Panc1 (cell line): Measurements from ENCODE around the gene CLIC1. TPM values are rescaled to one million over a fixed set of nuclear protein-coding genes. Genes with fewer than 3 reads are reported as not detected.

Experiments used
- ATAC-seq: fragments of 200-7000 bp; cut with Tn5 transposase; 2 replicates; pipeline ENCODE4 v1.9.1; 2020; ENCODE audit warnings: mild to moderate bottlenecking, moderate library complexity
- BruUV-seq: library from RNA; stranded (reverse); fragments of 400-500 nt; replicated peaks from 2 replicates; lab custom pipeline; 2021; lab: Mats Ljungman, UMichigan
- CTCF ChIA-PET: fragments of 300-600 bp; sonication (Branson Sonifier 250); formaldehyde crosslinking; loops from one replicate; lab custom pipeline; 2022; ENCODE audit warnings: antibody characterized with exemption; lab: Charles Lee
- POLR2A ChIA-PET: fragments of 300-600 bp; sonication (Branson Sonifier 250); formaldehyde crosslinking; loops from one replicate; lab custom pipeline; 2022; ENCODE audit warnings: antibody characterized with exemption; lab: Charles Lee
- DNase-seq: peaks from one replicate; pipeline ENCODE4 v3.0.0-alpha.2; 2010; ENCODE audit warnings: low read depth, low spot score
- H3K27ac ChIP-seq: 2 replicates; pipeline ENCODE4 v1.5.1; 2011; ENCODE audit warnings: mild to moderate bottlenecking, low read length, inconsistent platforms
- H3K27me3 ChIP-seq: fragments of 200-500 bp; sonication (Bioruptor generic); 2 replicates; pipeline ENCODE4 v1.6.0; 2014; ENCODE audit warnings: low read length, inconsistent platforms; ENCODE audit not compliant: control insufficient read depth, insufficient read depth
- H3K36me3 ChIP-seq: fragments of 200-500 bp; sonication (Bioruptor generic); 2 replicates; pipeline ENCODE4 v1.5.1; 2014; ENCODE audit warnings: inconsistent platforms, mild to moderate bottlenecking, low read length, moderate library complexity; ENCODE audit not compliant: control insufficient read depth, insufficient read depth
- H3K4me1 ChIP-seq: 2 replicates; pipeline ENCODE4 v1.5.1; 2011; ENCODE audit warnings: inconsistent platforms, mild to moderate bottlenecking, low read length, moderate library complexity; ENCODE audit not compliant: control insufficient read depth, insufficient read depth
- H3K4me3 ChIP-seq, 2 experiments: 2 replicates each; pipeline ENCODE4 v1.5.1; 2011 to 2012; ENCODE audit warnings: low read depth in 2 of 2, low read length in 2 of 2, mild to moderate bottlenecking in 2 of 2, inconsistent platforms in 1 of 2, moderate library complexity in 1 of 2
- H3K9me3 ChIP-seq: fragments of 200-500 bp; sonication (Bioruptor generic); 2 replicates; pipeline ENCODE4 v1.5.1; 2014; ENCODE audit warnings: low read depth, mild to moderate bottlenecking, inconsistent platforms, low read length, moderate library complexity; ENCODE audit not compliant: control insufficient read depth, insufficient read depth
- POLR2AphosphoS5 ChIP-seq: IDR thresholded peaks from 2 replicates; pipeline ENCODE4 v1.6.1; 2012; ENCODE audit warnings: mild to moderate bottlenecking, low read depth, low read length, moderate library complexity
- SIN3A ChIP-seq: IDR thresholded peaks from 2 replicates; pipeline ENCODE4 v1.6.1; 2012; ENCODE audit warnings: low read depth, mild to moderate bottlenecking, low read length, moderate library complexity, borderline replicate concordance; ENCODE audit not compliant: insufficient read depth
- TCF7L2 ChIP-seq: IDR thresholded peaks from 2 replicates; pipeline ENCODE4 v1.6.1; 2011; ENCODE audit warnings: mild to moderate bottlenecking, low read depth, low read length, inconsistent platforms
- in situ Hi-C: cut with HindIII; loops from 2 replicates; pipeline ENCODE4 v1.10.0; 2016; ENCODE audit warnings: low sequenced_read_pairs, low pct_unique_long_range_greater_than_20kb
- intact Hi-C: fragments of 100-400 bp; cut with micrococcal nuclease; formaldehyde crosslinking; loops from one replicate; pipeline ENCODE4 v1.10.0; 2022; ENCODE audit not compliant: unreplicated experiment
- total RNA-seq: library from RNA; stranded (reverse); gene quantifications from one replicate; pipeline ENCODE4 v1.2.1, GENCODE V29; 2021; ENCODE audit not compliant: unreplicated experiment
- TF ChIP-seq, protein P1 (sequence below): fragments of 450-650 bp; IDR thresholded peaks from 2 replicates; pipeline ENCODE4 v1.5.1; 2017; ENCODE audit warnings: mild to moderate bottlenecking
- TF ChIP-seq, protein P2 (sequence below), 2 experiments: IDR thresholded peaks; 2 replicates each; pipeline ENCODE4 v1.6.1; 2011 to 2012; ENCODE audit warnings: low read depth in 2 of 2, control low read depth in 1 of 2, low read length in 1 of 2, mild to moderate bottlenecking in 1 of 2, moderate library complexity in 1 of 2; ENCODE audit not compliant: insufficient read depth in 1 of 2

CLIC1 gene
- total RNA-seq, 1 experiment from 2014 or later = 583 TPM

DNA sequence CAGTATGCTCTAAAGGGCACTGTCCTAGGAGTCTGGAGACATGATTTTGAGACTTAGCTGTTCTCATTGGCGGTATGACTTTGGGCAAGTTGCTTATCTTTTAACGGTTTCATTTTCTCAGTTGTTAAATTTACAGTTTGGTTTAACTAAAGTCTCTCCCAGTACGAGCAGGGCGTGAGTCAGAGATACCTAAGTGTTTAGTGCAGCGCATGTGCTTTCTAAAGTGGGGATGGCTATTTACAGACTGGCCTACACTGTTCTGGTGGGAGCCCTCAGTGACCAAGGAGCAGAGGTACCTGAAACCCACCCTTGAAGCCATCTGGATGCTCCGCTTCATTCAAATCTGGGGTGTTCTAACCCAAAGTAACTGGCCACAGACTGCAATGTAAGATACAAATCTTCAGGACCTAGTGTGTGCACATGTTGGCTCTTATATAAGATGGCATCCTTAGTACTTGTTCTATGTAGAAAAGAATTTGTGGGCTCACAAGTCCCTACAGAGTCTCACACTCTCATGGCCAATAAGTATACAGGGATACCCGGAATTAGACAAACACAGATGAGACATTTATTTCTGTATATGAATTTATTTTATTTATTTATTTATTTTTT is 14.2 kb upstream of the CLIC1 start:
- POLR2A ChIA-PET = no interaction called here
- no peak for ATAC-seq
- Histone ChIP-seq H3K36me3 (no peaks in the 10 kb centered on the region), H3K27me3 (no peaks in the 10 kb centered on the region), H3K27ac (no peak overlapping the region), H3K4me1 (0 out of 2 replicates have a peak, but pooled peaks cover 3% of the 10 kb centered on the region), H3K9me3 (no peaks in the 10 kb centered on the region), H3K4me3 (no peak overlapping the region)
- CTCF ChIA-PET = no interaction called here
- BruUV-seq = no TSS peak
- TF ChIP-seq POLR2AphosphoS5 (no peak; the same call in 1 of the 2 replicates), TCF7L2 (no peak), SIN3A (no peak)
- TF ChIP-seq, protein P1, sequence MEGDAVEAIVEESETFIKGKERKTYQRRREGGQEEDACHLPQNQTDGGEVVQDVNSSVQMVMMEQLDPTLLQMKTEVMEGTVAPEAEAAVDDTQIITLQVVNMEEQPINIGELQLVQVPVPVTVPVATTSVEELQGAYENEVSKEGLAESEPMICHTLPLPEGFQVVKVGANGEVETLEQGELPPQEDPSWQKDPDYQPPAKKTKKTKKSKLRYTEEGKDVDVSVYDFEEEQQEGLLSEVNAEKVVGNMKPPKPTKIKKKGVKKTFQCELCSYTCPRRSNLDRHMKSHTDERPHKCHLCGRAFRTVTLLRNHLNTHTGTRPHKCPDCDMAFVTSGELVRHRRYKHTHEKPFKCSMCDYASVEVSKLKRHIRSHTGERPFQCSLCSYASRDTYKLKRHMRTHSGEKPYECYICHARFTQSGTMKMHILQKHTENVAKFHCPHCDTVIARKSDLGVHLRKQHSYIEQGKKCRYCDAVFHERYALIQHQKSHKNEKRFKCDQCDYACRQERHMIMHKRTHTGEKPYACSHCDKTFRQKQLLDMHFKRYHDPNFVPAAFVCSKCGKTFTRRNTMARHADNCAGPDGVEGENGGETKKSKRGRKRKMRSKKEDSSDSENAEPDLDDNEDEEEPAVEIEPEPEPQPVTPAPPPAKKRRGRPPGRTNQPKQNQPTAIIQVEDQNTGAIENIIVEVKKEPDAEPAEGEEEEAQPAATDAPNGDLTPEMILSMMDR = no peak
- TF ChIP-seq, protein P2, sequence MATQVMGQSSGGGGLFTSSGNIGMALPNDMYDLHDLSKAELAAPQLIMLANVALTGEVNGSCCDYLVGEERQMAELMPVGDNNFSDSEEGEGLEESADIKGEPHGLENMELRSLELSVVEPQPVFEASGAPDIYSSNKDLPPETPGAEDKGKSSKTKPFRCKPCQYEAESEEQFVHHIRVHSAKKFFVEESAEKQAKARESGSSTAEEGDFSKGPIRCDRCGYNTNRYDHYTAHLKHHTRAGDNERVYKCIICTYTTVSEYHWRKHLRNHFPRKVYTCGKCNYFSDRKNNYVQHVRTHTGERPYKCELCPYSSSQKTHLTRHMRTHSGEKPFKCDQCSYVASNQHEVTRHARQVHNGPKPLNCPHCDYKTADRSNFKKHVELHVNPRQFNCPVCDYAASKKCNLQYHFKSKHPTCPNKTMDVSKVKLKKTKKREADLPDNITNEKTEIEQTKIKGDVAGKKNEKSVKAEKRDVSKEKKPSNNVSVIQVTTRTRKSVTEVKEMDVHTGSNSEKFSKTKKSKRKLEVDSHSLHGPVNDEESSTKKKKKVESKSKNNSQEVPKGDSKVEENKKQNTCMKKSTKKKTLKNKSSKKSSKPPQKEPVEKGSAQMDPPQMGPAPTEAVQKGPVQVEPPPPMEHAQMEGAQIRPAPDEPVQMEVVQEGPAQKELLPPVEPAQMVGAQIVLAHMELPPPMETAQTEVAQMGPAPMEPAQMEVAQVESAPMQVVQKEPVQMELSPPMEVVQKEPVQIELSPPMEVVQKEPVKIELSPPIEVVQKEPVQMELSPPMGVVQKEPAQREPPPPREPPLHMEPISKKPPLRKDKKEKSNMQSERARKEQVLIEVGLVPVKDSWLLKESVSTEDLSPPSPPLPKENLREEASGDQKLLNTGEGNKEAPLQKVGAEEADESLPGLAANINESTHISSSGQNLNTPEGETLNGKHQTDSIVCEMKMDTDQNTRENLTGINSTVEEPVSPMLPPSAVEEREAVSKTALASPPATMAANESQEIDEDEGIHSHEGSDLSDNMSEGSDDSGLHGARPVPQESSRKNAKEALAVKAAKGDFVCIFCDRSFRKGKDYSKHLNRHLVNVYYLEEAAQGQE (IDR thresholded peaks at IDR 0.05; ENCODE audit: insufficient read depth in 1 of 2, low read depth in 2 of 2, low read length in 1 of 2) = no peak
- in situ Hi-C loops = no loop called here
- intact Hi-C loops = no loop called here
- DNase-seq = no peak

DNA sequence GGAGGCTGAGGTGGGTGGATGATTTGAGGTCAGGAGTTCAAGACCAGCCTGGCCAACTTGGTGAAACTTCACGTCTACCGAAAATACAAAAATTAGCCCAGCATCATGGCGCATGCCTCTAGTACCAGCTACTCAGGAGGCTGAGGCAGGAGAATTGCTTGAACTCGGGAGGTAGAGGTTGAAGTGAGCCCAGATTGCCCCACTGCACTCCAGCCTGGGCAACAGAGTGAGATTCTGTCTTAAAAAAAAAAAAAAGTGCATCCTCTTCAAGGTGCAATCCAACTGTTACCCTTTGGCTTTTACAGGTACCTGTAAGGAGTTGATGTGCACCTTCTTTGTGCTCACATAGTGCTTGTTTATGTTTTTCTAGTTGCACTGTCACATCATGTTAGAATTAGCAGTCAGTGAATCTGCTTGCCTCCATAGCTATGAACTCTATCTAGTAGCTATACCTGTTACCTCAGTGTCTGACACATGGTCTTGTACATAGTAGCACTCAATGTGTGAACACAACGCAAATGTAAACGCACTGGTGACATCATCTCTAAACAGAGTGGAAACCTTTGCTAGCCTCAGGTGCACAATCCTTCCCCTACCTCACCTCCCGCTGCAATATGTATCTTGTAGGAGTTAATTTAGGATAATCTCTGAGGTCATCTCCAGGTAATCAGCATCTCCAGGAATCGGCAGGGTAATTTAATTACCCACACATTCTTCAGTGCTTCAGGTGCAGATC is 13.1 kb upstream of the CLIC1 start:
- CTCF ChIA-PET = no interaction called here
- Histone ChIP-seq H3K4me1 (0 out of 2 replicates have a peak, but pooled peaks cover 3% of the 10 kb centered on the region), H3K4me3 (no peak overlapping the region), H3K27me3 (no peaks in the 10 kb centered on the region), H3K36me3 (no peaks in the 10 kb centered on the region), H3K27ac (no peak overlapping the region), H3K9me3 (no peaks in the 10 kb centered on the region)
- TSS peak; percentile 44 for BruUV-seq
- DNase-seq (no peak), ATAC-seq (no peak)
- TF ChIP-seq, protein P1 = no peak
- TF ChIP-seq, protein P2 (IDR thresholded peaks at IDR 0.05; ENCODE audit: insufficient read depth in 1 of 2, low read depth in 2 of 2, low read length in 1 of 2) = no peak
- no peak for TF ChIP-seq SIN3A
- TF ChIP-seq TCF7L2 = no peak
- TF ChIP-seq POLR2AphosphoS5 = no peak
- intact Hi-C loops (no loop called here), in situ Hi-C loops (no loop called here)
- POLR2A ChIA-PET = no interaction called here
